ENCODE data around the gene MAP3K5.
"Not testable (repeated sequence)": the region's sequence is repeated elsewhere in the genome, so short reads cannot be mapped to it uniquely, and the experiment has no call there.

The MAP3K5 gene

DNA sequence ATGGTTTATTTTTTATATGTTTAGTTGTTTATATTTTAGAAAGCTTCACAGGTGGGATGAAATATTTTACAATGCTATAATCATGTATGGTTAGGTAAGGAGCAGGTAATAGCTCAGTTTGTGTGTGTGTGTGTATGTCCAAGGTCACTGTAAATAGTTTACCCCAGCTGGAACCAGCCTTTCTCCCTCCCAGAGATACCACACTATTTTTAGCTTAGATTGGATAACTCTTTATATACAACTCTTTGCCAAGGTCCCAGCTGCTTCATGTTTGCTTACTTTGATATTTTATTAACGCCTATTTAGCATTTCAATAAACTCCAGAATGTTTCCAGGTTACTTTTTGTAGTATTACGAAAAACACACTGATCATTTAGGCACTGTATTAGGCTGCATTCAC is 28.3 kb upstream of the MAP3K5 start (continued):
- TF ChIP-seq, protein P1, sequence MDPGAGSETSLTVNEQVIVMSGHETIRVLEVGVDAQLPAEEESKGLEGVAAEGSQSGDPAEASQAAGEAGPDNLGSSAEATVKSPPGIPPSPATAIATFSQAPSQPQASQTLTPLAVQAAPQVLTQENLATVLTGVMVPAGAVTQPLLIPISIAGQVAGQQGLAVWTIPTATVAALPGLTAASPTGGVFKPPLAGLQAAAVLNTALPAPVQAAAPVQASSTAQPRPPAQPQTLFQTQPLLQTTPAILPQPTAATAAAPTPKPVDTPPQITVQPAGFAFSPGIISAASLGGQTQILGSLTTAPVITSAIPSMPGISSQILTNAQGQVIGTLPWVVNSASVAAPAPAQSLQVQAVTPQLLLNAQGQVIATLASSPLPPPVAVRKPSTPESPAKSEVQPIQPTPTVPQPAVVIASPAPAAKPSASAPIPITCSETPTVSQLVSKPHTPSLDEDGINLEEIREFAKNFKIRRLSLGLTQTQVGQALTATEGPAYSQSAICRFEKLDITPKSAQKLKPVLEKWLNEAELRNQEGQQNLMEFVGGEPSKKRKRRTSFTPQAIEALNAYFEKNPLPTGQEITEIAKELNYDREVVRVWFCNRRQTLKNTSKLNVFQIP (CRISPR knock-in tag; IDR thresholded peaks at IDR 0.05; ENCODE audit: borderline replicate concordance, low read depth), result no peak
- TF ChIP-seq RARB (CRISPR knock-in tag; IDR thresholded peaks at IDR 0.05), result no peak

GRCh38 chr6:136816656-136817055 is 24.4 kb upstream of the MAP3K5 start:
- TF ChIP-seq PPARA (CRISPR knock-in tag; IDR thresholded peaks at IDR 0.05; ENCODE audit: borderline replicate concordance) (no peak), OSR1 (CRISPR knock-in tag; IDR thresholded peaks at IDR 0.05) (no peak), ZNF565 (CRISPR knock-in tag; conservative IDR thresholded peaks at IDR 0.05; ENCODE audit: low read depth) (no peak), ZNF8 (CRISPR knock-in tag; IDR thresholded peaks at IDR 0.05) (no peak), CSDC2 (CRISPR knock-in tag; IDR thresholded peaks at IDR 0.05) (no peak), ZC3H10 (CRISPR knock-in tag; IDR thresholded peaks at IDR 0.05) (no peak), RARB (CRISPR knock-in tag; IDR thresholded peaks at IDR 0.05) (no peak), ZFP30 (CRISPR knock-in tag; IDR thresholded peaks at IDR 0.05) (no peak), SNAI2 (CRISPR knock-in tag; IDR thresholded peaks at IDR 0.05) (no peak), ZFP3 (CRISPR knock-in tag; IDR thresholded peaks at IDR 0.05) (no peak), ESRRG (CRISPR knock-in tag; IDR thresholded peaks at IDR 0.05) (no peak), ISL1 (CRISPR knock-in tag; IDR thresholded peaks at IDR 0.05) (no peak), PATZ1 (CRISPR knock-in tag; IDR thresholded peaks at IDR 0.05; ENCODE audit: borderline replicate concordance) (no peak)
- TF ChIP-seq, protein P1 (CRISPR knock-in tag; IDR thresholded peaks at IDR 0.05; ENCODE audit: borderline replicate concordance, low read depth), result no peak
- TF ChIP-seq, protein P2, sequence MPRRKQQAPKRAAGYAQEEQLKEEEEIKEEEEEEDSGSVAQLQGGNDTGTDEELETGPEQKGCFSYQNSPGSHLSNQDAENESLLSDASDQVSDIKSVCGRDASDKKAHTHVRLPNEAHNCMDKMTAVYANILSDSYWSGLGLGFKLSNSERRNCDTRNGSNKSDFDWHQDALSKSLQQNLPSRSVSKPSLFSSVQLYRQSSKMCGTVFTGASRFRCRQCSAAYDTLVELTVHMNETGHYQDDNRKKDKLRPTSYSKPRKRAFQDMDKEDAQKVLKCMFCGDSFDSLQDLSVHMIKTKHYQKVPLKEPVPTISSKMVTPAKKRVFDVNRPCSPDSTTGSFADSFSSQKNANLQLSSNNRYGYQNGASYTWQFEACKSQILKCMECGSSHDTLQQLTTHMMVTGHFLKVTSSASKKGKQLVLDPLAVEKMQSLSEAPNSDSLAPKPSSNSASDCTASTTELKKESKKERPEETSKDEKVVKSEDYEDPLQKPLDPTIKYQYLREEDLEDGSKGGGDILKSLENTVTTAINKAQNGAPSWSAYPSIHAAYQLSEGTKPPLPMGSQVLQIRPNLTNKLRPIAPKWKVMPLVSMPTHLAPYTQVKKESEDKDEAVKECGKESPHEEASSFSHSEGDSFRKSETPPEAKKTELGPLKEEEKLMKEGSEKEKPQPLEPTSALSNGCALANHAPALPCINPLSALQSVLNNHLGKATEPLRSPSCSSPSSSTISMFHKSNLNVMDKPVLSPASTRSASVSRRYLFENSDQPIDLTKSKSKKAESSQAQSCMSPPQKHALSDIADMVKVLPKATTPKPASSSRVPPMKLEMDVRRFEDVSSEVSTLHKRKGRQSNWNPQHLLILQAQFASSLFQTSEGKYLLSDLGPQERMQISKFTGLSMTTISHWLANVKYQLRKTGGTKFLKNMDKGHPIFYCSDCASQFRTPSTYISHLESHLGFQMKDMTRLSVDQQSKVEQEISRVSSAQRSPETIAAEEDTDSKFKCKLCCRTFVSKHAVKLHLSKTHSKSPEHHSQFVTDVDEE (CRISPR knock-in tag; IDR thresholded peaks at IDR 0.05), result no peak
- ATAC-seq, result no peak

- ATAC-seq, result not testable (repeated sequence)
These were observed 23.3 kb upstream of the MAP3K5 start for GRCh38 chr6:136815608-136816007.

DNA sequence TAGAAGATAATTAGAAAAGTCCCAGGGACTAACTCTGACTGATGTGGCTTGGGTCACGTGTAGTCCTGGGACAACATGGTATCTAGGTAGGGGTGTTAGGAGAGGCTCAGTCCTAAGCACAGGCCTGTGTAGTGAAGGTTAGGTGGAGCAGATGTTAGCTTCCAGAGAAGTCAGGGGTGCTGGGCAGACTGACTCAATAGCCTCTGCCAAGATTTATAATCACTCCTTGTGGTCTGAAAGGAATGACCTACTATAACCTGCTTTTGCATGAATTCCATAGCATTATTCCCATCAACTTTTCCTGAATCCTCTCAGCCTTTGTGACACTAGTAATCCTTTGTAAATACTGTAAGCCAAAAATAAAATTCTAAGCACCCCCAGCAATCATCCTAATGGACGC is 19.9 kb upstream of the MAP3K5 start:
- ATAC-seq, result no peak; the same call in 2 of the 3 replicates

GRCh38 chr6:136811272-136811671 is 19.0 kb upstream of the MAP3K5 start:
- ATAC-seq, result no peak
- TF ChIP-seq ISL1 (CRISPR knock-in tag; IDR thresholded peaks at IDR 0.05) (no peak), ZNF8 (CRISPR knock-in tag; IDR thresholded peaks at IDR 0.05) (no peak), CSRNP3 (CRISPR knock-in tag; IDR thresholded peaks at IDR 0.05) (no peak), CREB5 (CRISPR knock-in tag; IDR thresholded peaks at IDR 0.05; ENCODE audit: low read depth) (no peak)

More for the DNA sequence above, 19.9 kb upstream of the MAP3K5 start:
- no peak for TF ChIP-seq ZNF8 (CRISPR knock-in tag; IDR thresholded peaks at IDR 0.05)
